Activated CD8-positive, alpha-beta memory T cell treated with anti-CD3 and anti-CD28 coated beads, Interleukin-2, amount 50 U/mL, for 4 hours (primary cell): Measurements from ENCODE around the gene FZD4.
"Not testable (repeated sequence)": the region's sequence is repeated elsewhere in the genome, so short reads cannot be mapped to it uniquely, and the experiment has no call there.

Experiments
- DNase-seq: peaks from one replicate; pipeline ENCODE4 v3.0.0-alpha.2; 2020

The FZD4 gene

DNA sequence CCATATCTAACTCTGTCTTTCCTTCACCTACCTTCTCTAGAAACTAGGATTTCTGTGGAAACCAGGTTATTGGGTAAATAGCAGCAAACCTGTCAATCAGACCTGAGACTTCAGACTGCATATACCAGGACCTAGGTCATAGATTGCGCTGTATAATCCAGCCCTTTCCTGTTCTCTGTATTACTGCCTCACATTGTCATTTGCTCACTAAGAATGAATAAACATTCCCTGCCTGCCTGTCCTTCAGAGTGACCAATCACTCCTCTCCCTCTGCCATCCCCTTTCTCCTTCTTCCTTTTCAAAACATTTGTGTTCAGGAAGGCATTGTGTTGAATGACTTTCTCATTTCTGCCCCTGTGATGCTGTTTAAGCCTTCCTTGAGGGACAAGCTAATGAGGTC lies 14.1 kb upstream of the FZD4 start:
- no peak for DNase-seq

- not testable (repeated sequence) for DNase-seq
Measured at GRCh38 chr11:86967601-86968000, 12.4 kb upstream of the FZD4 start.

DNA sequence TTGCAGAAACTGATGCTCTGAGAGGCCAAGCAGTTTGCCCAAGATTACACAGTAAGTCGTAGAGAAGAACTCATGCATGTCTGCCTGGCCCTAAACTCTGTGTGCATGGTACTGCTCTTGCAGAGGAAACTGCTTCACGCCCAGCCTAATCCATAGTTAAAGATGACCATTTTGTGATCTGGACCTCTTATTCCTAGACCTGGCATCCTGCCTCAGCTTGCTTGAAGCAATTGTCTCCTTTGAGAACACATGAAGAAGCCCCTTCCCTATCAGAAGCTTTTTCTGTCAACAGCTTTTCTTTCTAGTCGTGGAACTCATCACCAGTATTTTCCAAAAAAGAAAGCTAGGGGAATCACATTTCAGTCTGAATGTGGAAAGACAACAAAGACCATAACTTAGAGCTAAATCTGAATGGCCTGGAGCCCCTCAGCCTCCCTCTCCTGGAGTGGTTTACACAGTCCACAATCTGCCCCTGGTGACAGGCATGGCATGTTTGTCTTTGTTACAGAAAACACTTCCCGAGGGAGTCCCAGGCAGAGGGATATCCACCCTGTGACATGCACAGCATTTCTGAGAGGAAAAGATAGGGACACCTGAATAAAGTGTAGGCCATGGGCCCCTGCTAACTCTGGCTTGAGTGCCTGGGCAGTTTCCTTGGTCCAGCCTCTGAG lies 2.9 kb upstream of the FZD4 start:
- DNase-seq = no peak

- DNase-seq = no peak
Measured at GRCh38 chr11:86956905-86957195, 1.7 kb upstream of the FZD4 start.

DNA sequence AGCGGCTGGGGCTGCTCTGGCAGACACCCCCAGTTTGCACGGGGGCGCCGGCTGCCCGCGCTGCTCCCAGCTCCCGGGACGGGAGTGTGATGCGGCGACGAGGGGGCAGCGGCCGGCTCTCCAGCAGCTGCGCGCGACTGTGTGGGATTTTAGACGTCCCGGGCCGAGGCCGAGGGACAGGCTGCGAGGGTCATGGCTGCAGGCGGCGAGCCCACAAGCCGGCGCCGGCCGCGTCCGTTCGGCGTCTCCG lies 159 bp downstream of the FZD4 start:
- no peak for DNase-seq

DNA sequence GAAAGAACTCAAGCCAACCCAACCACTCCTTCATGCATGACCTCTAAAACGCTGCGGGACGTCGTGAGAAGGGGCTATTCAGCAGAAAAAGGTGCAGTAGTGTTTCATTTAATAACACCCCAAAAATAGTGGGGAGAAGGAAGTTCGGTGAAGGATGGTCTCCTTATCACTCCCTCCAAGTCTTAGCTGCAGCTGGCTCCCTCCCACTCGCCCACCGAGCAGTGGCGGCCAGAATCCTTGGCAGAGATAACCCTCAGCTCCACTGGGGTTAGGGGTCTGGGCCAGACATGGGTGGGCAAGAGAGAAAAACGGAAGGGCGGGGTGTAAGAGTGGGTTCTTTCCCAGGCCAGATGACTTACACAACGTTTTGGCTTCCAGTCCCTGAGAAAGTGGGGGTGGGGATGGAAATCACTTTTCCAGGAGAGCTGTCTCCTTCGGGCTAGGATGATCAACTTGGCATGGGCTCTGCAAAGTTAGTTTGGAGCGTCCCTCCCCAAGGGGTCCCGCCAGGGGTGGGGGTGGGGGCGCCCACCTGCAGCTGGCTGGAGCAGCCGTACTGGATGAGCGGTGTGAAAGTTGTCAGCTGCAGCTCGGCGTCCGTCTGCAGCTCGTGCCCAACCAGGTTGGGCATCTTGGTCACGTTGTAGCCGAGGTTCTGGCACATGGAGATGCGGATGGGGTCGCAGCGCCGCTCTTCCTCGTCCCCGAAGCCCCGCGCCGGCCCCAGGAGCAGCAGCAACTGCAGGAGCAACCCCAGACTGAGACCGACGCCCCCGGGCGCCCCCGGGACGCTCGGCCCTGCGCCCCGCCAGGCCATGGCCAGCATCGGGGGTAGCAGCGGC lies 705 bp downstream of the FZD4 start:
- no peak for DNase-seq

DNA sequence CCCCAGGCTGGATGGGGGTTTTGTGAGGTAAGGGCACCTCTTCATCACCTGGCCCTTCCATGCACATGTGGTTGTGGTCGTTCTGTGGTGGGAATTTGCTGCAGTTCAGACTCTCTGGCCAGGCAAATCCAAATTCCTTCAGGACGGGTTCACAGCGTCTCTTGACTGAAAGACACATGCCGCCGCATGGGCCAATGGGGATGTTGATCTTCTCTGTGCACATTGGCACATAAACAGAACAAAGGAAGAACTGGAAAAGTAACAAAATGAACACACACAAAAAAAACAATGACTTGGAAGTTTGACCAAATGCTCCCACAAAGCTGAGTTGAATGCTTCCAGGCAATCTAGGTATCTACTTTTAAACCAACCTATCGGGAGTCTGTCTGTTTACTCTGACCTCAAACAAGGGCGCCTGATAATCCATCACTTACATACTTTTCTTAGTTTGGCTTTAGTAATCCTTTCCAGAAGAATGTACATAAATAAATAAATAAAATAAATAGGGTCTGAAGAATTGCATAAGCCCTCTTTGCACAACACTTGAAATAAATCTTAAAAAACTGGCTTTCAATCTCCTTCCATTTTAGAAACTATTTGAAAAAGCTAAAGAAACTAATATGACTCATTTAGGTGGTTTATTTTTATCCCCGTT lies 2.8 kb downstream of the FZD4 start:
- DNase-seq = no peak

DNA sequence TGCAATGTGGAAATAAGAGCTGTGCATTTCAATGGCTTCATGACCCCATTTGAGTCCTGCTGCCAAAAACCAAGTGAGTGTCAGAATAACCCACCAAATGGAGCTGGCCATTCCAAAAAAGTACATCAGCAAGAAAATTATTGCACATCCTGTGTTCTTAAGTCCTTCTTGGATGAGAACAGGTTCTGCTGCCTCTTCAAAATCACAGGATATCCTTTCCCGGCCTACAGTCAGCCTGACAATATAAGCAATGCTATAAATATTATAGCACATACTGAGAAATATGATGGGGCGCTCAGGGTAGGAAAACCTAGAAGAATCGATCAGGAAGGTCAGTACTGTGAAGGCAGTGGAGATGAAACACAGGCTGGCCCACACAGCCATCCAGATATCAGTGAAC lies 3.5 kb downstream of the FZD4 start:
- no peak for DNase-seq

DNA sequence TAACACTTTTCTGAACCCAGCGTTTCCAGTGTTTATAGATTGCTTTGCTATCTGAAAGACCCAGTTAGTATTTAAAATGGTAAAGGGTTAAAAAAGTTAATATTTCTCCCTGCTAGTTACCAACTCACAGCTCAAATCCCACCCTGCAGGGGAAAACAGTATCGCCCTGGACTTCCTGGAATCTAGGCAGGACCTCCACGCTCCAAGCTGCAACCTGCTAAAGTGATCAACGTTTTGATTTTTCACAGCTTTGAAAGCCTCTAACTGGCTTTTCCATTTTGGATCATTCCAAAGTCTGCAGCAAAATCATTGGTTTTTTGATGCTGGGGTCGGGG lies 4.6 kb downstream of the FZD4 start:
- DNase-seq = no peak

GRCh38 chr11:86949995-86950660 lies 5.1 kb downstream of the FZD4 start:
- no peak for DNase-seq

- DNase-seq = no peak
Measured at GRCh38 chr11:86948733-86949132, 6.5 kb downstream of the FZD4 start.

DNA sequence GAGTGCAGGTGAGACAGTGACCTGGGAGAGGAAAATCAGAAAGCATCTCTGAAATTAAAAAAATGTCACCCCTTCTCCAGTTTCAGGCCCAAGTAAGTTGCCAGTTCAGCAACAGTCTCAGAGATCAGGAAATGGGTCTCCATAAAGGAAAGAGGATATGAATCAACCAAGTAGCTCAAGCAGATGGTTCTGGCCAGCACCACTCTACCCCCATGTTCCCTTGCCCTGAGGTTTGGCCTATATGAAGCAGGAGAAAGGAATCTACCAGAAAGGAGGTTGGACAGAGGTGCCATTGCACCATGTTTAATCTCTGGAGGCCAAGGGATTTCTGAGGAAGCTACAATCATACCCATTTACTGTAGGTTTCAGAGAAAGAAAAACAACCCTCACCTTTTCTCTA lies 7.7 kb downstream of the FZD4 start:
- no peak for DNase-seq

- DNase-seq = not testable (repeated sequence)
Measured at GRCh38 chr11:86943505-86943904, 11.7 kb downstream of the FZD4 start.

DNA sequence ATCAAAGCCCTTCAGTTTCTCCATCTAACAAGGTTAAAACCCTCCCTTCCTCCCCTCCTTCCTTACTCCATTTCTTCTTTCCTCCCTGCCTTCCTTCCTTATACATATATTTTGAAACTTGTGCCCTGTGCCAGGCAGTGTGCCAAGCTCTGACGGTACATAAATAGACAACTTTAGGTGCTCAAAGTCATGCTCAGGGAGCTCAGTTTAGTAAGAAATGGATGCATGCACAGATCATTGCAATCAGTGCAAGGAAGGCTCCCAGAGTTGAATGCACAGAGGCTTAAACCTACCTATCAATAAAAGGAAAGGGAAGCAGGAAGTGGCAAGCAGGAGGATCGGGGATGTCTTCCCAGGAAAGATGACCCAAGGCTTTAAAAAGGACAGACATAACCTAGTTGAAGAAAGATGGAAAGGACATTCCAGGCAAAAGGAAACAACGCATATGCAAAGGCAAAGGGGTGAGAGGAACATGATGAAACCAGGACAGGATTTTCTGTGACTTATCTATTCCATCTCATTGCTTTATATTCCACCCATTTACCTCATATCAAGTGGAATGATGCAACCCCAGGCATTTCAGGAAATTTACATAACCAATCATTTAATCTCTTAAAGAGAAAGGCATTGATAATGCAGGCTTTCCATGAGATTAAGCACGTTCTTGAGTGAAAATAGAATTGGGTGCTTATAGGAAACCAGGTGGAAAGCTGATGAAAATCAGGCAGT lies 13.2 kb downstream of the FZD4 start:
- DNase-seq = no peak

- no peak for DNase-seq
Measured at GRCh38 chr11:86941077-86941870, 13.9 kb downstream of the FZD4 start.

DNA sequence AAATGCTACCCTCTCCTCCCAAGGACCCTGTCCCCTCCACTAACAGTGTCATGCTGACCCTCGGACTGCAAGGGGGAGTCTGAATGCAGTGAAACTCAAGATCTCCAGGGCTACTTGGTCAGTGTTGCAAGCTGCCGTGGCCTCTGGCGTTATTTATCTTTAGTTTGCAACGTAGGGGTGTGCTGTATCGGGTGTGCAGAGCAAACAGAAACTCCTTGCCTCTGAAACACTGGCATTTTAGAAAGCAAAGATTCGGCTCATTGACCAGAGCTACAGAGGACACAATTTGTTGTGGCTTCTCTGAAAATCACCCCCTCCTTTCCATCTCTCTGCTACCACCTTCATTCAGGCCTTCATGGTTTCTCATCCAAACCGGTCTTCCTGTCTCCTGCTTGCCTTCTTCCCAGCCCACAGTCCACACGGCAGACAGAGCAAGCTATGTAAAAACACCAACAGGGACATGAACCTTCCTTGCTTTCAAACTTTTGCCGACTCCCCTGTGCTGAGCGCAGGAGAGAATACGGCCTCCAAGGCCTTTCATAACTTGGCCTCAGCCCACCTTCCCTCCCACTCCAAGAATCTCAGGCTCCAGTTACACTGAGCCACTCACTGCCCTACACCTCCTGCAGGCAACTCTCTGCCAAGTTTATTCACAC lies 14.9 kb downstream of the FZD4 start:
- no peak for DNase-seq

DNA sequence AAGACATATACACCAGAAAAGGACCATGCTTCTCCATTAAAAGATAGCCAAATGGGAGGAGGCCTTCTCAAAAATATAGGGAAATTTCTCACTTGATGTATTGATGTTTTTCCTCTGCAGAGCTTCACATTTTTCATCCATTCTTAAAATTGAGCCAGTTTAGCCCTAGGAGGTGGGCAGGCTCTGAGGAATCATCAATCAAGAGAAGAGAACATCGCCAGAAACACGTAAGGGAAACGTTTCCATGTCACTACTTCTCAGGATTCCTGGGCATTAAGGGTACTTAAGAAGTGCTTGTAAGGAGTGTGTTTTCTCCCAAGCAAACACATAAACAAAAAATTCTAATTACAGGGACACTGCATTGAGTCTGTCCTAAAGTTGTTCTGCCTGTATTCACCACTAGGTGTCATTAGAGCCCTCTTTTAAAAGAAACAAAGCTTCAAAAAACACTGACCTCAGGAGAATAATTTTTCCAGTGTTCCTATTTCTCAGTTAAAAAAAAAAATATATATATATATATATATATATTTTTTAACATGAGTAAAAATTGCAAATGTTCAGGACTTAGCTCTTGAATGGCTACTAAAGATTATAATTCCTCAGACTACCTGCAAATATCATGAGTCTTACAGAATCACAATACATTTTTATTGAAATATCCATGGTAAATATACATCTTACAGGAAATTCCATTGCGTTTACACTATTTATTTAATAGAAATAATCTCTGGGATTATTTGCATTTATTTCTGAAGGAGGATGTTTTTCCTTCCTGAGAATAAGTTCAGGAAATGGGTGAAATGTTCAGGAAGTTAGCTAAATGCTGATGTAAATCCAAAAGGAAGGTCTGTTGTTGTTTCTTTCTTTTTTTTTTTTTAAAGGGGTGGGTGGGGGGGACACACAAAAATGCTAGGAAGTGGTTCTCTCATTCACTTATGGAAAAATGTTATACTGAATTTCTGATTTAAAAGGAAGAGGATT lies 16.0 kb downstream of the FZD4 start:
- no peak for DNase-seq

DNA sequence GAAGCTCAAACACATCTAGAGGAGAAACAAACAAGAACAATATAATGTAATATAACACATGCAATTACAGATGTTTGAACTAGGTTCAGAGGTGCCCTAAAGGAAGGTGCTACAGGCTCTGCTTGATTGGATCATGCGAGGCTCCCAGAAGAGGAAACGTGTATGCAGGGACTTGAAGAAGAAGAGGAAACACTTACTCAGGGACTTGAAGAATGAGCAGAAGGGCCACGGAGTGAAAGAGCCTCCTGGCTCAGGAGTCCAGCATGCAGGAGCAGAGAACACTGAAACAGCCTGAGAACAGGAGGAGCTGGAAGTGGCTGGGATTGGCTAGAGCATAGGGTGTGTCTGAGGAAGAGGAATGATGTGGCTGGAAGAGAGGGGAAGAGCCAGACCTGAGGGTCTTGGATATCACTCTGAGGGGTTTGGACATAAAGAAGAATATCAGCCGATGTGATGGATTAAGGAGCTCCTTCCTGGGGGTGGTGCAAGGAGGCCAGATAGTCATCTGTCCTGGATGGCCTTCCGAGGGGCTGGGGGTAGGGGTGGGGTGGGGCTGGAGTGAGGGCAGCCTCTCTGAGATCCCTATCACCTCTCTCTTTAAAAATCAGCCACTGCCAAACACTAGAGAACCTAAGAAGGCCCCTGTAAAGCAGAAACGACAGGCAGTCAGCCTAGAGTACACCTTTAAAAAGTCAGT lies 16.8 kb downstream of the FZD4 start:
- DNase-seq = no peak

DNA sequence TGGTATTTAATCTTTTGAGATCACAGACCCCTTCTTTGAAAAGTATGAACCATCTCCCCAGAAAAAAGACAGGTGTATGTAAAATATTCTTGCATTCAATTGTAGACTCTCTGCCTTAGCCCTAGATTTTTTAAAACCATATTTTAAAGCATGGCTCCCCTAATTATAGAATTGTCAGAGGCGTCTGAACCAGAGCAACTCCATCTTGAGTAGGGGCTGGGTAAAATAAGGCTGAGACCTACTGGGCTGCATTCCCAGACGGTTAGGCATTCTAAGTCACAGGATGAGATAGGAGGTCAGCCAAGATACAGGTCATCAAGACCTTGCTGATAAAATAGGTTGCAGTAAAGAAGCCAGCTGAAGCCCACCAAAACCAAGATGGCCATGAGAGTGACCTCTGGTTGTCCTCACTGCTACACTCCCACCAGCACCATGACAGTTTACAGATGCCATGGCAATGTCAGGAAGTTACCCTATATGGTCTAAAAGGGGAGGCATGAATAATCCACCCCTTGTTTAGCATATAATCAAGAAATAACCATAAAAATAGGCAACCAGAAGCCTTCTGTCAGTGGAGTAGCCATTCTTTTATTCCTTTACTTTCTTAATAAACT lies 17.9 kb downstream of the FZD4 start:
- DNase-seq = not testable (repeated sequence)
